Chondrocyte (in vitro differentiated cells): ENCODE measurements around the gene SEC61B. TPM values are rescaled to one million over a fixed set of nuclear protein-coding genes. Genes with fewer than 3 reads are reported as not detected.
A peak's percentile ranks its signal among the peaks of the same experiment; 100 is the strongest.
"Not testable (repeated sequence)": the region's sequence is repeated elsewhere in the genome, so short reads cannot be mapped to it uniquely, and the experiment has no call there.

ENCODE experiments used
- DNase-seq: peaks from one replicate; pipeline ENCODE4 v3.0.0; 2021; ENCODE audit warnings: mixed read lengths, low spot score
- H3K27ac Mint-ChIP-seq: one replicate; pipeline ENCODE4 v1.8.0; 2021; ENCODE audit warnings: mild to moderate bottlenecking, moderate library complexity, mixed read lengths; ENCODE audit not compliant: unreplicated experiment
- H3K27me3 Mint-ChIP-seq: 2 replicates; pipeline ENCODE4 v1.8.0; 2021; ENCODE audit warnings: low read depth, mixed read lengths
- H3K36me3 Mint-ChIP-seq: 2 replicates; pipeline ENCODE4 v1.8.0; 2021; ENCODE audit warnings: low read depth, mixed read lengths
- H3K4me1 Mint-ChIP-seq: 2 replicates; pipeline ENCODE4 v1.8.0; 2021; ENCODE audit warnings: low read depth, mild to moderate bottlenecking, mixed read lengths
- H3K4me3 Mint-ChIP-seq: one replicate; pipeline ENCODE4 v1.8.0; 2021; ENCODE audit warnings: mild to moderate bottlenecking, moderate library complexity, mixed read lengths; ENCODE audit not compliant: unreplicated experiment
- H3K9me3 Mint-ChIP-seq: 2 replicates; pipeline ENCODE4 v1.8.0; 2021; ENCODE audit warnings: low read depth, mixed read lengths
- CTCF ChIP-seq: fragments of 200-600 bp; sonication (generic); IDR thresholded peaks from 2 replicates; pipeline ENCODE4 v1.5.0; 2021; ENCODE audit warnings: antibody characterized with exemption, mild to moderate bottlenecking, moderate library complexity
- total RNA-seq: library from RNA; stranded (reverse); gene quantifications from 3 replicates; pipeline ENCODE4 v1.2.1, GENCODE V29; 2021

Gene SEC61B
- total RNA-seq, 1 donor from 2014 or later, result 167 TPM

DNA sequence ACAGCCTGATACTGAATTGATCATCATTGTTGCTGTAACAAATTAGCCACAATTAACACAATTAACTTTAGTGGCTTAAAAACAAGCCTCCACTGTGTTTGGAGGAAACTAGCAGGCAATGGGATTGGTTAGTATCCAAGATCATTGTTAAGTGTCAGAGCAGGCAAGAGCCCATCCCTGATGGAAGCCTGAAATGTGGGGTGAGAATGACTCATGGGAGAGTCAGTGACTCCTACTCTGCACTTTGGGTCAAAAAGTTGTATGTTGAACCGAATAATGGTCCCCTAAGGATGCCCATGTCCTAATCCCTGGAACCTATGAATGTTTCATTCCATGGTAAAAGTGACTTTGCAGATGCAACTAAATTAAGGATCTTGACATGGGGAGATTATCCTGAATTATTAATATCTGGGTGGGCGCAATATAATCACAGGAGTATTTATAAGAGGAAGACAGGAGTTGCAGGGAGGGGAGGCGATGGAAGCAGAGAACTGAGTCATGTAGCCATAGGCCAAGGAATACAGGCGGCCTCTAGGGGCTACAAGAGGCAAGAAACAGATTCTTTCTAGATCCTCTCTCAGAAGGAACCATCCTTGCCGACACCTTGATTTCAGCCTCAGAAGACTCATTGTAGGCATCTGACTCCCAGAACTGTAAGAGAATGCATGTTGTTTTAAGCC lies 29.2 kb upstream of the SEC61B start:
- peaks cover 10% of the 10 kb centered on the region for H3K27me3 Mint-ChIP-seq
- H3K9me3 Mint-ChIP-seq, result peaks cover 4% of the 10 kb centered on the region
- H3K27ac Mint-ChIP-seq, result no peak overlapping the region
- H3K4me1 Mint-ChIP-seq, result no peaks in the 10 kb centered on the region
- no peak for DNase-seq
- no peaks in the 10 kb centered on the region for H3K36me3 Mint-ChIP-seq
- TF ChIP-seq CTCF, result peak; percentile 23
- no peak overlapping the region for H3K4me3 Mint-ChIP-seq

- TF ChIP-seq CTCF, result no peak
- no peak for DNase-seq
- Mint-ChIP-seq H3K4me1 (no peaks in the 10 kb centered on the region), H3K4me3 (no peak overlapping the region), H3K27ac (no peak overlapping the region), H3K36me3 (no peaks in the 10 kb centered on the region), H3K27me3 (peaks cover 7% of the 10 kb centered on the region), H3K9me3 (peaks cover 4% of the 10 kb centered on the region)
These were observed 28.6 kb upstream of the SEC61B start for GRCh38 chr9:99193466-99193821.

GRCh38 chr9:99196484-99196883 lies 25.6 kb upstream of the SEC61B start:
- not testable (repeated sequence) for H3K4me1 Mint-ChIP-seq, H3K27me3 Mint-ChIP-seq, H3K9me3 Mint-ChIP-seq, DNase-seq, H3K36me3 Mint-ChIP-seq, H3K4me3 Mint-ChIP-seq, H3K27ac Mint-ChIP-seq

DNA sequence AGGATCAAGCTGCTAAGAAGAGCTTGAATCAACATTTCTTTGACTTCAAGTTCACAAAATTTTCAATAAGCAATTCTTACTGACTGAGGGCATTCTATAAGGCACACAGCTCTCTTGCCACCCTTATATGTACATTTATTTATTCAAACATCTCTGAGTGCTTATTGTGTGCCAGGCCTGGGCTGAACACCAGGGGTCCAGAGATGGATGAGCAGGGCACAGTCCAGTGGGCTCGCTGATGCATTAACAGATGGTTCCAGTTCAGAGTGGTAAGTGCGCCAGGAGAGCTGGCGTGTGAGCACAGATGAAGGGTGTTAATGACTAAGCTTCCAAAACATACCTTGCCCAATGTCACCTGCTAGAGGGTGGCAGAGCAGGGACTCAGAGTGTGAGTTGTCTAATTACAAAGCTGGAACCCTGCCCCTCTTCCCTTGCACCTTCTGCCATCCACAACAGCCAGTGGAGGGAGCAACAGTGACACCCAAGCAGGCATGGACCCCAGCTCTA lies 24.9 kb upstream of the SEC61B start:
- Mint-ChIP-seq H3K4me1 (no peaks in the 10 kb centered on the region), H3K27ac (no peak overlapping the region), H3K4me3 (no peak overlapping the region), H3K27me3 (no peaks in the 10 kb centered on the region), H3K9me3 (peaks cover 4% of the 10 kb centered on the region), H3K36me3 (no peaks in the 10 kb centered on the region)
- TF ChIP-seq CTCF, result peak; percentile 21
- DNase-seq, result no peak

GRCh38 chr9:99197987-99198386 lies 24.1 kb upstream of the SEC61B start:
- no peak for DNase-seq
- no peak overlapping the region for H3K27ac Mint-ChIP-seq
- no peak overlapping the region for H3K4me3 Mint-ChIP-seq
- H3K27me3 Mint-ChIP-seq, result no peaks in the 10 kb centered on the region
- H3K4me1 Mint-ChIP-seq, result no peaks in the 10 kb centered on the region
- H3K9me3 Mint-ChIP-seq, result peaks cover 4% of the 10 kb centered on the region
- H3K36me3 Mint-ChIP-seq, result no peaks in the 10 kb centered on the region
- no peak for TF ChIP-seq CTCF

DNA sequence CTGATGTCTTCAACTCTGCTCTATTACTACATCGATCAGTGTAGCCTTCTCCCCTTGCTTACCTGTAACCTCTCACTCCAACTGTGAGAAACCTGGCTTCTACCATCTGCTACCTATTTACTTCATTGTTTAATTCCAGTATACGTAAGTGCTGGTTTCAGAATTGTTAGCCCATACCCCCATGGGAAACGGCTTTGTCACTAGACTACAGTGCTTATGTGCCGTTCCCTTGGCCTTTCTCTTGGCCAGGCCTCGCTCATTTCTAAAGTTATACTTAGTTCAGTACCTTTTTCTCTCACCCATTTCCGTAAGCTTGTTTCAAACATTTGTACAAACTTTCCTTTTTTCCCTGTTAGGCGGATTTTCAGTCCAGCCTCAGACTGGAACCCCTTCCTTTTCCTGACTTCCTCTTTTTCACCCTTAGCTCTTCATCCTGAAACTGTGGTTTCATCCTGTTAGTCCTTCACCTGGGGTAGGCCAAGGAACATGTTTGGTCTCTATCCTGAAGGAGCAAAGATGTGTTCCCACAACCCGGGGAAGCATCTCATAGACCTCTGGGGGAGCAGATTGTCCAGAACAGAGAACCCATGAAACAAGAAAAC lies 22.0 kb upstream of the SEC61B start:
- no peak for TF ChIP-seq CTCF
- Mint-ChIP-seq H3K36me3 (no peaks in the 10 kb centered on the region), H3K4me1 (no peaks in the 10 kb centered on the region), H3K9me3 (no peaks in the 10 kb centered on the region), H3K27ac (no peak overlapping the region), H3K27me3 (no peaks in the 10 kb centered on the region), H3K4me3 (no peak overlapping the region)
- no peak for DNase-seq
